HL-60 (cell line): Measurements from ENCODE around the gene TTC28.

Experiments
- DNase-seq, 2 experiments: peaks; one replicate each; pipeline ENCODE4 v3.0.0-alpha.2; 2010 to 2020; ENCODE audit warnings: low read depth in 1 of 2, low spot score in 1 of 2
- H3K27ac ChIP-seq: fragments of 250-450 bp; sonication (Bioruptor Pico); replicated peaks from 2 replicates; pipeline ENCODE4 v1.5.1; 2020; ENCODE audit warnings: mild to moderate bottlenecking, moderate library complexity
- H3K27me3 ChIP-seq: fragments of 250-450 bp; sonication (Bioruptor Pico); 2 replicates; pipeline ENCODE4 v1.5.1; 2021; ENCODE audit warnings: mild to moderate bottlenecking, moderate library complexity; ENCODE audit not compliant: insufficient read depth, poor library complexity, severe bottlenecking
- H3K4me3 ChIP-seq: replicated peaks from 2 replicates; pipeline ENCODE4 v1.5.1; 2011; ENCODE audit warnings: mild to moderate bottlenecking, control low read depth, low read length; ENCODE audit not compliant: insufficient read depth
- CTCF ChIP-seq: IDR thresholded peaks from one replicate; pipeline ENCODE4 v1.5.1; 2011; ENCODE audit warnings: low read length, control low read depth, inconsistent platforms; ENCODE audit not compliant: insufficient read depth
- GABPA ChIP-seq: IDR thresholded peaks from 2 replicates; pipeline ENCODE4 v1.6.1; 2012; ENCODE audit warnings: low read depth
- POLR2AphosphoS5 ChIP-seq: IDR thresholded peaks from 2 replicates; pipeline ENCODE4 v1.6.1; 2012; ENCODE audit warnings: low read depth
- REST ChIP-seq: IDR thresholded peaks from 2 replicates; pipeline ENCODE4 v1.6.1; 2012; ENCODE audit warnings: low read depth; ENCODE audit not compliant: insufficient replicate concordance
- SPI1 ChIP-seq: IDR thresholded peaks from 2 replicates; pipeline ENCODE4 v1.6.1; 2012; ENCODE audit warnings: low read depth, mild to moderate bottlenecking, borderline replicate concordance

TTC28 gene

GRCh38 chr22:28650463-28650862 is 29.2 kb downstream of the TTC28 start:
- Histone ChIP-seq H3K27me3 (no peaks in the 10 kb centered on the region), H3K27ac (no peak overlapping the region), H3K4me3 (no peak overlapping the region)
- no peak for DNase-seq
- TF ChIP-seq GABPA (no peak), CTCF (no peak), SPI1 (no peak), REST (no peak), POLR2AphosphoS5 (no peak)

GRCh38 chr22:28648792-28649191 is 30.8 kb downstream of the TTC28 start:
- no peak overlapping the region for H3K4me3 ChIP-seq
- no peak overlapping the region for H3K27ac ChIP-seq
- DNase-seq: no peak
- TF ChIP-seq REST (no peak), GABPA (no peak), SPI1 (no peak), POLR2AphosphoS5 (no peak), CTCF (no peak)
- no peaks in the 10 kb centered on the region for H3K27me3 ChIP-seq

GRCh38 chr22:28647216-28647615 is 32.4 kb downstream of the TTC28 start:
- H3K27ac ChIP-seq: no peak overlapping the region
- TF ChIP-seq CTCF (no peak), POLR2AphosphoS5 (no peak), SPI1 (no peak), REST (no peak), GABPA (no peak)

More at GRCh38 chr22:28647216-28647615, 32.4 kb downstream of the TTC28 start:
- Histone ChIP-seq H3K27me3 (no peaks in the 10 kb centered on the region), H3K4me3 (no peak overlapping the region)
- no peak for DNase-seq
